GM23248 (cell line): ENCODE results near the gene GFAP. TPM values are rescaled to one million over a fixed set of nuclear protein-coding genes. Genes with fewer than 3 reads are reported as not detected.

Experiments used
- DNase-seq: peaks from one replicate; pipeline ENCODE4 v3.0.0-alpha.2; 2015
- H2AFZ ChIP-seq: fragments of 200-600 bp; sonication (generic); 2 replicates; pipeline ENCODE4 v1.6.1; 2016; ENCODE audit warnings: antibody characterized with exemption
- H3F3A ChIP-seq: fragments of 200-600 bp; sonication (generic); 2 replicates; pipeline ENCODE4 v1.6.1; 2016; ENCODE audit warnings: mild to moderate bottlenecking, antibody characterized with exemption, mixed run types; ENCODE audit not compliant: insufficient read depth
- H3K27ac ChIP-seq: fragments of 200-600 bp; sonication (generic); 2 replicates; pipeline ENCODE4 v1.5.1; 2016; ENCODE audit warnings: mild to moderate bottlenecking
- H3K27me3 ChIP-seq: fragments of 200-600 bp; sonication (generic); replicated peaks from 2 replicates; pipeline ENCODE4 v1.6.1; 2016; ENCODE audit warnings: mild to moderate bottlenecking; ENCODE audit not compliant: insufficient read depth
- H3K36me3 ChIP-seq: fragments of 200-600 bp; sonication (generic); 2 replicates; pipeline ENCODE4 v1.6.1; 2016; ENCODE audit warnings: low read depth, mild to moderate bottlenecking
- H3K4me1 ChIP-seq: fragments of 200-600 bp; sonication (generic); 2 replicates; pipeline ENCODE4 v1.6.1; 2016; ENCODE audit warnings: mild to moderate bottlenecking; ENCODE audit not compliant: insufficient read depth
- H3K4me2 ChIP-seq: fragments of 200-600 bp; sonication (generic); one replicate; pipeline ENCODE4 v1.6.1; 2016; ENCODE audit warnings: mild to moderate bottlenecking; ENCODE audit not compliant: unreplicated experiment
- H3K4me3 ChIP-seq: fragments of 200-600 bp; sonication (generic); 2 replicates; pipeline ENCODE4 v1.5.1; 2016; ENCODE audit warnings: mild to moderate bottlenecking
- H3K79me2 ChIP-seq: fragments of 200-600 bp; sonication (generic); 2 replicates; pipeline ENCODE4 v1.6.1; 2016; ENCODE audit warnings: mild to moderate bottlenecking; ENCODE audit not compliant: insufficient read depth
- H3K9ac ChIP-seq: fragments of 200-600 bp; sonication (generic); 2 replicates; pipeline ENCODE4 v1.6.1; 2016; ENCODE audit warnings: mild to moderate bottlenecking
- H3K9me2 ChIP-seq: fragments of 200-600 bp; sonication (generic); 2 replicates; pipeline ENCODE4 v1.6.1; 2016; ENCODE audit warnings: mixed run types, mild to moderate bottlenecking, moderate library complexity; ENCODE audit not compliant: insufficient read depth
- H3K9me3 ChIP-seq: fragments of 200-600 bp; sonication (generic); one replicate; pipeline ENCODE4 v1.6.1; 2017; ENCODE audit warnings: low read depth
- H4K20me1 ChIP-seq: fragments of 200-600 bp; sonication (generic); 2 replicates; pipeline ENCODE4 v1.6.0; 2016; ENCODE audit not compliant: insufficient read depth
- EZH2 ChIP-seq: fragments of 200-600 bp; sonication (generic); IDR thresholded peaks from 2 replicates; pipeline ENCODE4 v1.6.1; 2018; ENCODE audit warnings: antibody characterized with exemption, mild to moderate bottlenecking; ENCODE audit not compliant: insufficient read depth, poor library complexity, severe bottlenecking
- EZH2phosphoT487 ChIP-seq: fragments of 200-600 bp; sonication (generic); IDR thresholded peaks from 2 replicates; pipeline ENCODE4 v1.6.1; 2018; ENCODE audit warnings: antibody characterized with exemption, moderate library complexity, mild to moderate bottlenecking, low read depth; ENCODE audit not compliant: insufficient read depth
- WGBS, 2 experiments: methylation state at CpG; one replicate each; pipeline ENCODE4 v1.1.6; 2015 to 2017; ENCODE audit warnings: low lambda C conversion rate in 2 of 2, low coverage in 1 of 2; ENCODE audit errors: missing lambda C conversion rate in 2 of 2; 5-methylcytosine and 5-hydroxymethylcytosine counted together
- in situ Hi-C: fragments of 300-500 bp; cut with MboI; formaldehyde crosslinking; loops from 2 replicates; pipeline ENCODE4 v1.15.0; 2020
- polyA plus RNA-seq: library from polyadenylated mRNA; unstranded; fragments of >200 nt; fragmentation: Nextera tagmentation; extraction: Ambion mirVana; gene quantifications from 2 replicates; pipeline ENCODE4 v1.2.1, GENCODE V29; 2016
- total RNA-seq: library from RNA; depleted of rRNA; stranded (reverse); fragments of >200 nt; shearing (Covaris generic); gene quantifications from 2 replicates; pipeline ENCODE4 v1.2.3, GENCODE V29; 2014

GFAP gene
- total and polyA plus RNA-seq, 2 experiments from 2014 or later, result 0.49 TPM; not detected in 1

DNA sequence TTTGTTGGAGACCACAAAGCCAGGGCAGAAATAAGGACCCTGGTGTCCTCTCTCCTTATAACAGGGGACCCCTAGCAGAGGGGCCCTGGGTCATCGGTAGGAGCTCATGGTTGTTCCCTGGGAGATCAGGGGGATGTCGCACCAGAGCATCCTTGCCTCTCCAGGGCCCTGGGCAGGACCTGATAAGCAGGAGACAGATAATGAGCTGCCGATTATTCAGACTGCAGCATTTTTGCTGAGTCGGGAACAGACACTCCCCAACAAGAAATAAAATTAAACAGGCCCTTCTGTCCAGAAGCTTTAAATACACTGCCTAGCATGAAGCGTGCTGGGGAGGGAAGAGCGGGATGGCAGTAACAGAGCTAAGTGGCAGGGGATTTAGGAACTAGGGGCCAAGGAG is 15.4 kb upstream of the GFAP start:
- Histone ChIP-seq H3K4me1 (no peaks in the 10 kb centered on the region), H3K27me3 (no peaks in the 10 kb centered on the region), H3K9me2 (no peaks in the 10 kb centered on the region), H3K9ac (no peak overlapping the region), H3K27ac (no peak overlapping the region), H4K20me1 (no peaks in the 10 kb centered on the region), H3K9me3 (no peaks in the 10 kb centered on the region), H3K4me2 (no peak overlapping the region), H2AFZ (no peak overlapping the region), H3F3A (no peaks in the 10 kb centered on the region), H3K36me3 (no peaks in the 10 kb centered on the region), H3K4me3 (no peak overlapping the region), H3K79me2 (no peaks in the 10 kb centered on the region)
- WGBS, 2 experiments, result 70 to 73% methylated on average over 6 of the region's 6 CpGs
- DNase-seq, result no peak
- in situ Hi-C loops, result no loop called here
- TF ChIP-seq EZH2 (no peak), EZH2phosphoT487 (no peak)

GRCh38 chr17:44928950-44929720 is 13.8 kb upstream of the GFAP start:
- TF ChIP-seq EZH2phosphoT487, result no peak
- TF ChIP-seq EZH2, result no peak
- in situ Hi-C loops, result loop anchor here (10.0 kb wide), 1 partner anchor 86 kb away; no protein-coding TSS in a partner anchor
- no peaks in the 10 kb centered on the region for H4K20me1 ChIP-seq
- no peak overlapping the region for H3K27ac ChIP-seq
- H3K9ac ChIP-seq, result no peak overlapping the region
- H3K4me1 ChIP-seq, result no peaks in the 10 kb centered on the region
- no peaks in the 10 kb centered on the region for H3K36me3 ChIP-seq
- no peaks in the 10 kb centered on the region for H3K9me2 ChIP-seq
- H2AFZ ChIP-seq, result no peak overlapping the region
- no peaks in the 10 kb centered on the region for H3K79me2 ChIP-seq
- H3K4me2 ChIP-seq, result no peak overlapping the region
- H3K9me3 ChIP-seq, result no peaks in the 10 kb centered on the region
- no peak overlapping the region for H3K4me3 ChIP-seq
- no peaks in the 10 kb centered on the region for H3F3A ChIP-seq
- 89 to 95% methylated on average over 7 of the region's 7 CpGs for WGBS, 2 experiments
- no peaks in the 10 kb centered on the region for H3K27me3 ChIP-seq
- peak; percentile 20 for DNase-seq

GRCh38 chr17:44928136-44928535 is 12.8 kb upstream of the GFAP start:
- H2AFZ ChIP-seq, result no peak overlapping the region
- no peak for DNase-seq
- no peak overlapping the region for H3K4me3 ChIP-seq
- H3K9ac ChIP-seq, result no peak overlapping the region
- no peaks in the 10 kb centered on the region for H3K36me3 ChIP-seq
- no peaks in the 10 kb centered on the region for H4K20me1 ChIP-seq
- no peak overlapping the region for H3K4me2 ChIP-seq
- H3K27me3 ChIP-seq, result no peaks in the 10 kb centered on the region
- H3K4me1 ChIP-seq, result no peaks in the 10 kb centered on the region
- H3K9me2 ChIP-seq, result no peaks in the 10 kb centered on the region
- H3K27ac ChIP-seq, result no peak overlapping the region
- H3F3A ChIP-seq, result no peaks in the 10 kb centered on the region
- 98 to 100% methylated on average over 15 of the region's 15 CpGs for WGBS, 2 experiments
- TF ChIP-seq EZH2phosphoT487 (no peak), EZH2 (no peak)
- no peaks in the 10 kb centered on the region for H3K79me2 ChIP-seq
- in situ Hi-C loops, result loop anchor here (10.0 kb wide), 1 partner anchor 87 kb away; no protein-coding TSS in a partner anchor
- no peaks in the 10 kb centered on the region for H3K9me3 ChIP-seq

GRCh38 chr17:44927696-44928095 is 12.4 kb upstream of the GFAP start:
- no peak for TF ChIP-seq EZH2phosphoT487
- TF ChIP-seq EZH2, result no peak
- Histone ChIP-seq H4K20me1 (no peaks in the 10 kb centered on the region), H3K27ac (no peak overlapping the region), H3K4me3 (no peak overlapping the region), H3K36me3 (no peaks in the 10 kb centered on the region), H3K27me3 (no peaks in the 10 kb centered on the region), H2AFZ (no peak overlapping the region), H3K9me3 (no peaks in the 10 kb centered on the region), H3K9me2 (no peaks in the 10 kb centered on the region), H3K9ac (no peak overlapping the region), H3K79me2 (no peaks in the 10 kb centered on the region), H3K4me1 (no peaks in the 10 kb centered on the region), H3F3A (no peaks in the 10 kb centered on the region), H3K4me2 (no peak overlapping the region)
- in situ Hi-C loops, result loop anchor here (10.0 kb wide), 1 partner anchor 87 kb away; no protein-coding TSS in a partner anchor
- no peak for DNase-seq
- WGBS, 2 experiments, result 97 to 98% methylated on average over 3 of the region's 3 CpGs
